SKM-1 treated with dmso at 0.1 percent for 144 hours (cell line): ENCODE data around the gene EFHC1.

Experiments used
- DNase-seq: peaks from one replicate; lab custom pipeline; 2025; ENCODE audit not compliant: unreplicated experiment; lab: John Stamatoyannopoulos, UW

Gene EFHC1

DNA sequence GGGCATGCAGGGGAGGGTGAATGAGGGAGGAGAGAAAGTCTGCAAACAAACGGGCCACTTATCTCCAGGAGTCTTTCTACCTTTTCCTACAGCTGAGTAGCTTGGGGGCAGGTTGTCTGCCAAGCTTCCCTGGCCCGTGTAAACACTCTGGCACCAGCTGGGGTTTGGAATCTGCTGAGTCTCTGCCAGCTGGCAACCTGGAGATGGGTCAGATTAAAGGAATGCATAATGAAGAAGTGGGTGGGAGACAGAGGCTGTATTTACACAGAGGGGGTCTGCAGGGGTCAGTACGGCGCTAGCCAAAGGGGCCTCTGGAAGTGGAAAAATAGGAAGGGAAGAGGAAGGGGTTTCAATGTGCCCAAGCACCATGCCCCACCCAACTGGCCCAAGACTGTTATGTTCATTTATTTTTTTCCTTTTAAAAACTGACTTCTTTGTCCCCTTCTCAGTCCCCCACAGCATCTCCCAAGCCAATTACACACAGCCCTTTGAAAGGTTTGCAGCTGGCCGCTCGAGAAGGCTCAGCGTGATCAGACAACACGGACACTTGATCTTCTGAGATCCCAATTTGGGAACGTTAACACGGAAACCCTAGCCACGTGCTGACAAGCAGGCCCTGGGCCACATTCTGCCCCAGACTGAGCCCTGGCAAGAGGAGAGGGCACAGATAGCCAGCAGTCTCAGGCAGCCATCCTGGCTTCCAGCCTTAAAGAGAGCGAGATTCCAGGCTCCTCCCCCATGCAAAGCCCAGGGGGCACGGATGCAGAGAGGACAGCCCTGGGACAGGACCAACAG, 131.5 kb downstream of the EFHC1 start:
- DNase-seq = no peak

DNA sequence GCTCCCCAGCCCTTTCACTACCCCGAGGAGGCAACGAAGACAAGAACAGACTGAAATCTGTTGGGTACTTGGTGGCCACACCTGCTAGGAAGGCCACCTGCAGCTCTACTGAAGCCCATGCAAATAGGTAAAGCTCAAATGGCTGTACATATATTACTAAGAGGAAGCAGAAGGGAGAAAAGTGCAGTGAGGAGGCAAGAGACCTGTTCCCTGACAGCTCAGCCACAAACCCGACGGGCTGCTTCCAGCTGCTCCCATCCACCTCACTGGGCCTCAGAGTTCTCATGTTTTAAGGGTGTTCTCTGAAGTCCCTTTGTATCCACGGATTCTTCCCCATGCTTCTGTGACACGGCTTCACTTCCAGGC, 132.1 kb downstream of the EFHC1 start:
- DNase-seq = no peak

- no peak for DNase-seq
Observed at GRCh38 chr6:52553158-52553557, 133.0 kb downstream of the EFHC1 start.

DNA sequence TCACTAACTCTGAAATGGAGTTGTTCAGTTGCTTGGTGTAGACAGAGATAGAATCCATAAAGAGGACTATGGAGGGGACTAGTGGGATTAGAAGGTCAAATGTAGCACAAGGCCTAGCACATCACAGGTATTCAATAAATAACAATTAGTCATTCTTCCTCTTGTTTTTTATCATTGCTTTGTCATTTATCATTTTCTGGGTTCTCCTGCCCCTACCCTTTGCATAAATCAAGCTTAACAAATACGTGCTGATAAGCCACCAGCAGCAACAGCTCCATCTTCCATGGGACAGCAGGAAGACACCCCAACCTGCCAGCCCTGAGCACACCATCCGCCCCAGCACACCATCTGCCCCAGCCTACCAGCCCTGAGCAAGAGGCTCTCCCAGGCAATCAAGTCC, 133.6 kb downstream of the EFHC1 start:
- no peak for DNase-seq

GRCh38 chr6:52554684-52555280, 134.6 kb downstream of the EFHC1 start:
- DNase-seq = no peak

DNA sequence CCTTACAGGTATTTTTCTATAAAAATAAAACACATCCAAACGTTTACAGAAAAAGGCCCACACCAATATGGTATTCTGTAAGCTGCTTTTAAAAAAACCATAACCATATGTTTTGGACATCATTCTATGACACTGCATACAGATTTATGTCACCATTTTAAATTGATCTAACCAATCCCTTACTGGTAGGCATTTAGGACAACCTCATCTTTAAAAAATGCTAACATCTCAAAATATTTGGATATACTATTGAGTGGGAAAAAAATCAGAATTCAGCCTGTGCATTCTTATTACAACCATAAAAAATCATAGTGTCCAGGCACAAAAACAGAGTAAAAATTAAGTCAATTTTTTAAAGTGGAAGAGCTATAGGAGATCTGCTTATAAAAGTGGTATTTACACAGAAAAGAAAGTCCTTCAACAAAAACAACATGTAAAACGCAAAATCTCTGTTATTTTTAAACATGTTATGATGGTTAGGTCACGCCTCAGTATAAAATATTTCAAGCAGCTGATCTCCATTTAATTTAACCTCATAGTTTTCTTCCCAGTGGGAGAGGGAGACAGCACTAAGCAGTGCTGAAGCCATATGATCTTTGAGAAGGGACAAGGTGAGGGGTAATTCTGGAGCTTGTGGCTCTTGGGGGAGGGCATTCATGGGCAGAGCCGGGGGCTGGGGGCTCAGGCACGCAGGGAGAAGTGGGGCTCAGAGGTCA, 135.5 kb downstream of the EFHC1 start:
- DNase-seq = no peak

DNA sequence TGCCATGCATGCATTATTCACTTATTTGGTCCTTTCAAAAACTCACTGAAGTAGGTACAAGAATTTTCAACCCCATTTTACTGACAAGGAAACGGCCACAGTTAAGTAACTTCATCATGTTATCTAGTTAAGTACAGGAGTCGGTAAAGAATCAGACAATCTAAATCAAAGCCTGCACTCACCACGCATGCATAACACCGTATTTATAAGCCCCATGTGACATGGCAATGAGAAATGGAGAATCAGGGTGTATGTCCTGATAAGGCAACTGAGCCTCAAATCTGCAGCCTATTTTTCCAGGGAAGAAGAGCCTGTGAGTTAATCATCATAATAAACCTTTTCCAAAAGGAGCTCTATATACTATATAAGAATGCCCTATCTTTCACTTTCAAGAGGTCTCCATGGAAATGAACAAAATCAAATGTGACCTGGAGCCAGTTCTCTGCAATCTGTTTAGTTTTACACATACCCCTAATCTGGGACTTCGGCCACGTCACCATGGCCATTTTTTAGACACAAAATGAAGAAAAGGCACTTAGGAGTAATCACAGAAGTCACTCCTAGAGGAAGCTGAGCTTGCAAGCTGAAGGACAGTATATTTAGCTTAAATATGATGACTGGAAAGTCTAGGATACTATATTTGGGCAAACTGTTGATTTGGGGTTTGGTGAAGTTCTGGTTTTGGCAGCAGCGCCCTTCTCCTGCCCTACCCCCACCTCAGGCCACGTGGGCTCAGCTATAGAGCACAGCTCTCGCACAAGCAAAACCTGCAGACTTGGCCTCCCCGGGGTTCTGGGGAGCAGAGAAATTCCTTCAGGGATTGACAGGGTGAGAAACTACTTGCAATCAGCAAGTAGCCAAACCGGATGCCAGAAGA, 137.5 kb downstream of the EFHC1 start:
- DNase-seq = no peak

GRCh38 chr6:52558266-52559000, 138.3 kb downstream of the EFHC1 start:
- no peak for DNase-seq

DNA sequence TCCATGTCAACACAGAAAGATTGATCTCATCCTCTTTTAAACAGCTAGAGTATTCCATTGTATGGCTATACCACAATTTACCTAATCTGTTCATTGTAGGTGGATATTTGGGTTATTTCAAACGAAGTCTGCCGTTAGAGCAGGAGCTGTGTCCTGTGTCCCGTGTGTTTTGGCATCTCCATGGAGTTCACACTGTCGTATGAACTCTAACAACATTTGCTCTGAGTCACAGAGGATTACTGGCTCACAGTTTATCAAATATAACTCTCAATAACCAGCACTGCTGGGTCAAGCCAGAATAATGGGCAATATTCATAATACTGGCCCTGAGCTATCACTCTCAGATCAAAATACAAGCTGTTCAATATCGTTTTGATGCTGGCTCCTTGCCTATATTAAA, 140.3 kb downstream of the EFHC1 start:
- no peak for DNase-seq

- DNase-seq = no peak
Observed at GRCh38 chr6:52562911-52563310, 142.8 kb downstream of the EFHC1 start.

- no peak for DNase-seq
Observed at GRCh38 chr6:52564856-52565255, 144.7 kb downstream of the EFHC1 start.

GRCh38 chr6:52566201-52566600, 146.1 kb downstream of the EFHC1 start:
- no peak for DNase-seq

DNA sequence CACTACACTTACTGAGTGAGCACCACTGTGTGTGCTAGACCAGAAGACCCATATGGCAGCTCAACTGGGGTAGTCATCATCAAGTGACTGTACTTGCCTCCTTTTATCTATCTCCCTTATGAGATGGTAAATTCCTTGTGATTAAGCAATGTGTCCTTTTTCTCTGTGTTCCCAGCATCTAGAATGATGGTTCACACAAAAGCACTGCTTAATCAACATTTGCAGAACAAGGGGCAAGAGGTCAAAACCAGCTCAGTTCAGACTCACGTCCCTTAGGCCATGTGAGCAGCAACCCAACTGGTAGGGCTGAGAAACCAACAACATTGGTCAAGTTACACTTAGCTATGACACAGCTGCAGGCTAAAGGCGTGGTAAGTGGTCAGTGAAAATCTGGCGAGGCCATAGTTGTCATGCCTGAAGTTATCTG, 146.7 kb downstream of the EFHC1 start:
- DNase-seq = no peak

GRCh38 chr6:52568320-52568719, 148.2 kb downstream of the EFHC1 start:
- no peak for DNase-seq

DNA sequence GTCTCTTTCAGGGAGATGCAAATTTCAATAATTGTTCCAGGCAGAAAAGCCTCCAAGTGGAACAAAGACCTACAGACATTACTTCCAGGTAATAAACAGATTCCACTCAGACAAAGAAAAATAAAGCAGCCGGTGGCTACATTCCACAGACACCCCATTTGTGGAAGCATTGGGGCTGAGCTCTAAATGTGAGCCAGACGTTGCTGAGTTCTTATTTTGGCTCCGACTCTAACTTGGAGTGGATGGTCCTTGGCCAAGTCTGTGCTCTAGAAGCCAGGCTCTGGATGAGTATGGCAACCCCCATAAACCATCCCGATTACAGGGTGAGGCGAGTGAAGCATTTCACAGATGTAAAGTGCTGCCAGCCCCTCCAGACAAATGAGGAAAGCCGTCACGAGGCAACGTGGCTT, 150.2 kb downstream of the EFHC1 start:
- no peak for DNase-seq

DNA sequence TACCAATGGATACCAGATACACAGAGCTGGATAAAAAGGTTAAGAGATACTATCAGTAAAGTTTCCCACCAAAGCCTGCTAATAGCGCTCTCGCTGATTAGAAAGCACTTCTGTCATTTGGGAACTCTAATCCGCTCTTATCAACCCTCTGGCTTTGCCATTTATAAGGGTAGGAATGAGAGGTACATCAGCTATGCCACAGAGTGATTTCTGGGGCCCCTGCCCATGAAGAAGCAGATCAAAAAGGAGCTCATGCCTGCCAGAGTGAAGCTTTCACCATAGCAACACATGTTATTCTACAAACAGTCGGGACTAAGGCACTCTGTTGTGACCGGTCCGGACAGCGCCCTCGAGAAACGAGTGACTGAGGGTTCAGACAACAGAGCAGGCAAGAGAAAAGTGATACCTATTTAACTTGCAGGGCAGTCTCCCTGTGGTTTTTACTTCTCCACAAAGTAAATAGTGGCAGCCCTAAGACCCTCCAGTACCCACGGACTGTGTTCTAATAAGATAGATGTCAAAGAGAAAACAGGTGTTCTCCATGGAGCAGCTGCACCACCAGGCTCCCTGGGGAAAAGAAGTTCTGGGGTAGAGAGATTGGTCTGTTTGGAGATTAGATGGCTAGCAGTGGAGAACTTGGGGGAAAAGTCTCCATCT, 151.1 kb downstream of the EFHC1 start:
- no peak for DNase-seq

DNA sequence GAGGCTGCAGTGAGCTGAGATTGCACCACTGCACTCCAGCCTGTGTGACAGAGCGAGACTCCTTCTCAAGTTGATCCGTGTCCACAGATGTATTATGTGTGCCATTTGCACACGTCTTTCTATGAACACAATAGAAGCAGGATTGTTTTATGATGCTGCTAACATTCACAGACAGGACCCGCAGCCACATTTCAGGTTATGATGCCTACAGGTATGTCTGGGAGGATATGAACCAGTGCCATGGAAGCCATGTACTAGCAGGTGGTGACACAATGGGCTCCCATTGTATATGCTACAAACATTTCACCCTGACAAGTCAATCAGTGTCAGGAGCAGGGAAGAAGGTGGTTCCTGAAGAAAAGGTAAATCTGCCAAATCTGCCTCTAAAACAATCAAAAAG, 152.4 kb downstream of the EFHC1 start:
- no peak for DNase-seq

DNA sequence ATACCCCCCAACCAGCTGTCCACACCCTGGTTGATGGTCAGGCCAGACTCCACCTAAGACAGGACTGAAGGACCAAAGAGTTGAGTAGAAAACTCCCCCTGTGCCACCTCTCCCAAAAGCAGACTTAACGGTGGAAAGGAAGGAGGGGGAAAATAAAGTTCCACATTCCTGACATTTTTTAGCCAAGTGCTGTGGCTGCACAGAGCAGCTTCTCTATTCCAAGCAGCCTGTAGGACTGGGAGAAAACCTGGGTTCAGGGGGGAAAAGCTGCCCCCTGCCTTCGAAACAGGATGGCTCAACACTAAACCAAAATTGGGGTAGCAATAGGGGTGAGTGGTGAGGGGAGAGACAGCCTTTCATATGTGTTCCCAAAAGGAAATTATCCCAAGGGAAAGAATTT, 153.2 kb downstream of the EFHC1 start:
- DNase-seq = no peak
